Neural progenitor cell (in vitro differentiated cells): ENCODE data around the gene CACNA1B. TPM values are rescaled to one million over a fixed set of nuclear protein-coding genes. Genes with fewer than 3 reads are reported as not detected.
"Not testable (repeated sequence)": the region's sequence is repeated elsewhere in the genome, so short reads cannot be mapped to it uniquely, and the experiment has no call there.

Experiments used
- DNase-seq: peaks from one replicate; pipeline ENCODE4 v3.0.0-alpha.2; 2016; ENCODE audit warnings: low spot score
- H2AFZ ChIP-seq: fragments of 200-600 bp; sonication (generic); replicated peaks from 2 replicates; pipeline ENCODE4 v1.6.1; 2016; ENCODE audit warnings: antibody characterized with exemption
- H3F3A ChIP-seq: fragments of 200-600 bp; sonication (generic); 2 replicates; pipeline ENCODE4 v1.6.1; 2016; ENCODE audit warnings: antibody characterized with exemption, low read depth
- H3K27ac ChIP-seq: fragments of 200-600 bp; sonication (generic); 2 replicates; pipeline ENCODE4 v1.5.1; 2016; ENCODE audit warnings: mild to moderate bottlenecking
- H3K27me3 ChIP-seq: fragments of 200-600 bp; sonication (generic); 2 replicates; pipeline ENCODE4 v1.6.1; 2016; ENCODE audit warnings: mild to moderate bottlenecking, moderate library complexity
- H3K36me3 ChIP-seq: fragments of 200-600 bp; sonication (generic); 2 replicates; pipeline ENCODE4 v1.5.1; 2016
- H3K4me1 ChIP-seq: fragments of 200-600 bp; sonication (generic); 2 replicates; pipeline ENCODE4 v1.6.1; 2016; ENCODE audit warnings: mixed run types
- H3K4me2 ChIP-seq: fragments of 200-600 bp; sonication (generic); 2 replicates; pipeline ENCODE4 v1.6.1; 2016
- H3K4me3 ChIP-seq: fragments of 200-600 bp; sonication (generic); 2 replicates; pipeline ENCODE4 v1.5.1; 2016
- H3K79me2 ChIP-seq: fragments of 200-600 bp; sonication (generic); 2 replicates; pipeline ENCODE4 v1.6.1; 2016; ENCODE audit warnings: low read depth
- H3K9ac ChIP-seq: fragments of 200-600 bp; sonication (generic); 2 replicates; pipeline ENCODE4 v1.6.1; 2016
- H3K9me3 ChIP-seq: fragments of 200-600 bp; sonication (generic); 2 replicates; pipeline ENCODE4 v1.5.1; 2016; ENCODE audit warnings: low read depth
- H4K20me1 ChIP-seq: fragments of 200-600 bp; sonication (generic); 2 replicates; pipeline ENCODE4 v1.6.1; 2016; ENCODE audit warnings: low read depth
- H3K27ac Mint-ChIP-seq: 3 replicates; pipeline ENCODE4 v1.8.0; 2021; ENCODE audit warnings: mixed read lengths
- H3K27me3 Mint-ChIP-seq: 2 replicates; pipeline ENCODE4 v1.8.0; 2022; ENCODE audit warnings: low read depth, mild to moderate bottlenecking, inconsistent platforms, moderate library complexity, mixed read lengths; ENCODE audit not compliant: insufficient read depth
- H3K36me3 Mint-ChIP-seq: 3 replicates; pipeline ENCODE4 v1.8.0; 2021; ENCODE audit warnings: mixed read lengths
- H3K4me1 Mint-ChIP-seq: 3 replicates; pipeline ENCODE4 v1.8.0; 2021; ENCODE audit warnings: mixed read lengths
- H3K4me3 Mint-ChIP-seq: 3 replicates; pipeline ENCODE4 v1.8.0; 2021; ENCODE audit warnings: mild to moderate bottlenecking, moderate library complexity, mixed read lengths
- H3K9me3 Mint-ChIP-seq: 3 replicates; pipeline ENCODE4 v1.8.0; 2020; ENCODE audit warnings: mixed read lengths
- EZH2 ChIP-seq: fragments of 200-600 bp; sonication (generic); IDR thresholded peaks from 2 replicates; pipeline ENCODE4 v1.6.1; 2017; ENCODE audit warnings: antibody characterized with exemption, mild to moderate bottlenecking, moderate library complexity
- EZH2phosphoT487 ChIP-seq: fragments of 200-600 bp; sonication (generic); IDR thresholded peaks from 2 replicates; pipeline ENCODE4 v1.6.1; 2017; ENCODE audit warnings: antibody characterized with exemption
- total RNA-seq: library from RNA; depleted of rRNA; stranded (reverse); fragments of >200 nt; gene quantifications from 2 replicates; pipeline ENCODE4 v1.2.3, GENCODE V29; 2015; ENCODE audit warnings: low replicate concordance
- TF ChIP-seq, protein P1 (sequence below): fragments of 200-600 bp; sonication (generic); IDR thresholded peaks from 2 replicates; pipeline ENCODE4 v1.5.1; 2017; ENCODE audit warnings: antibody characterized with exemption, mild to moderate bottlenecking

CACNA1B gene
- total RNA-seq, 1 donor from 2014 or later, result 0.30 TPM

DNA sequence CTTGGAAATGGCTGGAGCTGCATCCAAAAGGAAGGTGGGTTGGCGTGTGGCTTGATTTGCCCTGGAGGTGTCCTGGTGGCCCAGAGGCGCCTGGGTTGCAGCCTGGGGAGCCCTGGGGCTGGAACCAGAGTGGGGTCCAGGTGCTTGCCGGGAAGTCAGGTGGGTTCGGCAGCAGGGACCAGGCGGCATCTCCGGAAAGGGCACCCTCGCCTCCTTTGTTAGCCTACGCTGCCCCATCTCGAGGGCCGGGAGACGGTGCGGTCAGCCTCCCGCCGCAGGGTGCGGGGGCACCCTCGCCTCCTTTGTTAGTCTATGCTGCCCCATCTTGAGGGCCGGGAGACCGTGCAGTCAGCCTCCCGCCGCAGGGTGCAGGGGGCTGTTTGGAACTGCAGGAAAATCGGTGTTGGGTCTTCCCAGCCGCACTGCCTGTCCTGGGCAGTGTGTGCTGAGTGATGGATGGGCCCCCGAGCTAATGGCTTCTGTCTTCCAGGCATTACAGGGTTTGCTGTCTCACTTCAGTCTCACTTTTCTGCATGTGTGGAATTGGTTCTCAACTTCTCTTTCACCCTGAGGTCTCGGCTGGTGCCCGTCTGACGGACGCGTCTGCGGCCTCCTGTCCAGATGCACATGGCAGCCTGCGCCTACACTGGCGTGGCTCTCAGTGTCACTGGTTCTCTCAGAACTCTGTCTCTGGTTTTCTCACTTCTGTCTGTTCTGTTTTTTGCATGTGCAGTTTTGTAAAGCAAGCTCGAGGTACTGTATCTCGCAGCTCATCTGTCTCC is 139.0 kb downstream of the CACNA1B start:
- no peaks in the 10 kb centered on the region for H3F3A ChIP-seq
- no peak overlapping the region for H3K27ac ChIP-seq
- Mint-ChIP-seq H3K4me1 (peaks cover 5% of the 10 kb centered on the region), H3K27ac (no peak overlapping the region), H3K9me3 (no peaks in the 10 kb centered on the region), H3K4me3 (no peak overlapping the region), H3K27me3 (peaks cover 11% of the 10 kb centered on the region), H3K36me3 (no peaks in the 10 kb centered on the region)
- TF ChIP-seq EZH2phosphoT487, result no peak
- no peak for TF ChIP-seq EZH2
- TF ChIP-seq, protein P1, sequence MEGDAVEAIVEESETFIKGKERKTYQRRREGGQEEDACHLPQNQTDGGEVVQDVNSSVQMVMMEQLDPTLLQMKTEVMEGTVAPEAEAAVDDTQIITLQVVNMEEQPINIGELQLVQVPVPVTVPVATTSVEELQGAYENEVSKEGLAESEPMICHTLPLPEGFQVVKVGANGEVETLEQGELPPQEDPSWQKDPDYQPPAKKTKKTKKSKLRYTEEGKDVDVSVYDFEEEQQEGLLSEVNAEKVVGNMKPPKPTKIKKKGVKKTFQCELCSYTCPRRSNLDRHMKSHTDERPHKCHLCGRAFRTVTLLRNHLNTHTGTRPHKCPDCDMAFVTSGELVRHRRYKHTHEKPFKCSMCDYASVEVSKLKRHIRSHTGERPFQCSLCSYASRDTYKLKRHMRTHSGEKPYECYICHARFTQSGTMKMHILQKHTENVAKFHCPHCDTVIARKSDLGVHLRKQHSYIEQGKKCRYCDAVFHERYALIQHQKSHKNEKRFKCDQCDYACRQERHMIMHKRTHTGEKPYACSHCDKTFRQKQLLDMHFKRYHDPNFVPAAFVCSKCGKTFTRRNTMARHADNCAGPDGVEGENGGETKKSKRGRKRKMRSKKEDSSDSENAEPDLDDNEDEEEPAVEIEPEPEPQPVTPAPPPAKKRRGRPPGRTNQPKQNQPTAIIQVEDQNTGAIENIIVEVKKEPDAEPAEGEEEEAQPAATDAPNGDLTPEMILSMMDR, result no peak
- H3K4me2 ChIP-seq, result no peak overlapping the region
- no peaks in the 10 kb centered on the region for H3K9me3 ChIP-seq
- no peaks in the 10 kb centered on the region for H3K36me3 ChIP-seq
- H4K20me1 ChIP-seq, result no peaks in the 10 kb centered on the region
- no peaks in the 10 kb centered on the region for H3K79me2 ChIP-seq
- no peak overlapping the region for H2AFZ ChIP-seq
- DNase-seq, result no peak
- no peaks in the 10 kb centered on the region for H3K4me1 ChIP-seq
- no peak overlapping the region for H3K9ac ChIP-seq
- H3K4me3 ChIP-seq, result no peak overlapping the region
- no peaks in the 10 kb centered on the region for H3K27me3 ChIP-seq

- H3K27ac Mint-ChIP-seq, result peak overlapping the region; percentile 27
Observed at GRCh38 chr9:138017200-138017599, 139.6 kb downstream of the CACNA1B start.

DNA sequence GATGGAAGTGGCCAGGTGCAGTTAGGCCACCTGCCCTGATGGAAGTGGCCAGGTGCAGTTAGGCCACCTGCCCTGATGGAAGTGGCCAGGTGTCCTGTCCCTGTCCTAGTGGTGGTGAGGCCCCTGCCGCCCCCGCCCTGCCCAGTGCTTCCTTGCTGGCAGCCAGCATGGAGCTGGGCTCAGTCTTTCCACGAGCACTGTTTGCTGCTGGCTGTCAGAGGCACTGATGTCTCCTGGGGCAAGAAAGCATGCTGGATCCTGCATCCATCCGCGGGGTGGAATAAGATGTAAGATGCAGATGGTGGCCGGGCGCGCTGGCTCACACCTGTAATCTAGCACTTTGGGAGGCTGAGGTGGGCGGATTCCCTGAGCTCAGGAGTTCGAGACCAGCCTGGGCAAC is 141.9 kb downstream of the CACNA1B start:
- not testable (repeated sequence) for H3K9ac ChIP-seq, H3K4me1 Mint-ChIP-seq, H3K4me3 Mint-ChIP-seq, H3K4me1 ChIP-seq, H3K4me2 ChIP-seq, H2AFZ ChIP-seq, H3K27ac Mint-ChIP-seq, H3K4me3 ChIP-seq, H3K36me3 ChIP-seq, H3K27ac ChIP-seq, H3K79me2 ChIP-seq, H3K9me3 Mint-ChIP-seq, H3K9me3 ChIP-seq, H3K36me3 Mint-ChIP-seq, H4K20me1 ChIP-seq, H3F3A ChIP-seq, DNase-seq
- H3K27me3 ChIP-seq, result peaks cover 25% of the 10 kb centered on the region
- H3K27me3 Mint-ChIP-seq, result peaks cover 20% of the 10 kb centered on the region

More at GRCh38 chr9:138017200-138017599, 139.6 kb downstream of the CACNA1B start:
- no peak overlapping the region for H3K9ac ChIP-seq
- H3K27ac ChIP-seq, result no peak overlapping the region
- TF ChIP-seq EZH2 (no peak), EZH2phosphoT487 (no peak)
- TF ChIP-seq, protein P1, result no peak
- no peaks in the 10 kb centered on the region for H3K79me2 ChIP-seq
- H3K9me3 Mint-ChIP-seq, result no peaks in the 10 kb centered on the region
- no peak overlapping the region for H3K4me2 ChIP-seq
- peaks cover 2% of the 10 kb centered on the region for H3K27me3 ChIP-seq
- no peak overlapping the region for H3K4me3 ChIP-seq
- H3K4me1 ChIP-seq, result no peaks in the 10 kb centered on the region
- H3K4me3 Mint-ChIP-seq, result no peak overlapping the region
- H3K27me3 Mint-ChIP-seq, result peaks cover 13% of the 10 kb centered on the region
- H4K20me1 ChIP-seq, result peaks cover 2% of the 10 kb centered on the region
- H2AFZ ChIP-seq, result no peak overlapping the region
- DNase-seq, result no peak
- H3K36me3 ChIP-seq, result no peaks in the 10 kb centered on the region
- peaks cover 5% of the 10 kb centered on the region for H3K4me1 Mint-ChIP-seq
- no peaks in the 10 kb centered on the region for H3K36me3 Mint-ChIP-seq
- no peaks in the 10 kb centered on the region for H3K9me3 ChIP-seq
- H3F3A ChIP-seq, result peaks cover 2% of the 10 kb centered on the region

- H3K27me3 Mint-ChIP-seq, result peaks cover 28% of the 10 kb centered on the region
Observed at GRCh38 chr9:138020120-138020794, 142.7 kb downstream of the CACNA1B start.

More at GRCh38 chr9:138020120-138020794, 142.7 kb downstream of the CACNA1B start:
- Histone ChIP-seq H3F3A (peaks cover 2% of the 10 kb centered on the region), H3K9me3 (no peaks in the 10 kb centered on the region), H3K9ac (no peak overlapping the region), H3K4me2 (no peak overlapping the region), H3K36me3 (no peaks in the 10 kb centered on the region), H4K20me1 (peaks cover 2% of the 10 kb centered on the region), H3K79me2 (no peaks in the 10 kb centered on the region), H3K4me3 (no peak overlapping the region), H2AFZ (no peak overlapping the region), H3K27ac (no peak overlapping the region), H3K4me1 (no peaks in the 10 kb centered on the region), H3K27me3 (peaks cover 32% of the 10 kb centered on the region)
- DNase-seq, result no peak
- peaks cover 5% of the 10 kb centered on the region for H3K4me1 Mint-ChIP-seq
- no peak for TF ChIP-seq EZH2
- H3K36me3 Mint-ChIP-seq, result no peaks in the 10 kb centered on the region
- no peak overlapping the region for H3K27ac Mint-ChIP-seq
- no peaks in the 10 kb centered on the region for H3K9me3 Mint-ChIP-seq
- H3K4me3 Mint-ChIP-seq, result no peak overlapping the region
